ENCODE results near the gene ATG5.
"Not testable (repeated sequence)": the region's sequence is repeated elsewhere in the genome, so short reads cannot be mapped to it uniquely, and the experiment has no call there.

The ATG5 gene

DNA sequence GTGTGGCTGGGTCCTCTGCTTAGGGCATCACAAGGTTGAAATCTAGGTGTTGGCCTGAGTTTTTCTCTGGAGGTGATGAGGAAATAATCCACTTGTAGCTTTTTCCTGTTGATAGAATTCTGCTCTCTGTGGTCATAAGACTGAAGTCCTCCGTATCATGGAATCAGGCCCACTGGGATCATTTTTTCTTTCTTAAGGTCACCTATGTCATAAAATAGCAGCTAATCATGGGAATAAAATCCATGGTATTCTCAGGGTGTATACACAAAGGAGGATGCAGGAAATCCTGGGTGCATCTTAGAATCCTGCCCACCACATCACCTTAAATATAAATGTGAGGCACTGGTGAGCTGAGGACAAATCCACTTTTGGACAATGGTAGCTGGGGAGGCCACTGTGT, 166.7 kb downstream of the ATG5 start:
- no peak for DNase-seq

DNA sequence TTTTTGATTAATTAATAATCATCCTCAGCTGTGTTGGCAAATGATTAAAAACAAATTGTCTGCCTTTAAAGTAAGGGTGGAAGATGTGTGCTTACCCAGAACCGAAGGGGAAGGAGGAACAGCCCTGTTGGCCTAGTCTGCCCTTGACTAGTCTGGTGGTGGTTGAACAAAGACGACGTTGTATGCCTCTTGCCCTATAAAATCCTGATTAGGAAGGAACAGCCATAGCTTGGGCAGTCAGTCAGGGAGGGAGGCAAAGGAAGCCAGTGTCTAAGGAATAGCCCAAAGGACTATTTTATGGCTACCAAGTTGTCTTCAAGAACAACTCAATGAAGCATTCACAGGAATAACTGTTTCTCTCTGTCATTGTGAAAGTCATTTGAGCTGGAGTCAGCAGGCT, 168.7 kb downstream of the ATG5 start:
- DNase-seq, result no peak

DNA sequence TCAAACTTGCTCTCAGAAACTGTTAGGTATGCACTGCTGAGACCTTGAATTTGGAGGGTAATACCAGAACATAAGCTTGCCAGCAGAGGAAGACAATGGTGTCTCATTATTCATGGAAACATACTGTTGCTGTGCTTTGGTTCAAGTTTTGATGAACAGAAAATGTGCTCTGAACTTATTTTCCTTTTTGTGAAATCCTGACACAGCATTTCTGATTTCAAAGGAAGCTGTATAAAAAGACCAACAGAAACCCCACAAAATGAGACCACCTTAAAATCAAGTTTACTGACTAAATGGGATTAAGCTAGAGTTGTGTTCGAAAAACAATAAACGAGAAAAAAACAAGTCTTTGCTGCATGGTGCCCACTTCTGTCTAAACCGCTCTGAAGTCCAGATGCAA, 169.1 kb downstream of the ATG5 start:
- DNase-seq, result no peak

DNA sequence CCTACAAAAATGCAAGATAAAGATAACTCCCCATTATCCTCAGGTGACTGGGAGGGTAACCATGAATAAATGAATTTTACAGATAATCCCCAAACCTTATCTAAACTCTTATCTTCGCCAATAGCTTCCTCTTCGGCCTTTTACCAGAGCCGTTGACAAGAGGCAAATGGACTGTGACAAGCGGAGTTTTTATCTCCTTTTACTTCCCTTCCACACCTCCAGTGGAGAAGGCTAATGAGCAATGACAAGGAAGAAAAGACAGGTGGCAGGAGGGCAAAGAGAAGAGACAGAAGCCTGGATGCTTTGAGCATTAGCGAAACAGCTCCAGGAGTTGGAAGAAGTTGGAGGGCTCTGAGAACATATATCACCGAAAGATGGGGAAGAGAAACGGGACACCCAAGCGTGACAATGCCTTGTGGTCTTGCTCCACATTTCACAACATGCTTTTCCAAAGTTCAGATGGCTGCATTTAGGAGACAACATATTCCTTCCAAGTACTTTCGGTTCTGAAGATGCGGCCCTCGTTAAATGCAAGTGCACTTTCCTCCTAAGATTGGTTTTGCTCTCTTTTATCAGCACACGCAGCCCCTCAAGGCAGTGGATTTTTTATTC, 170.2 kb downstream of the ATG5 start:
- DNase-seq, result no peak

DNA sequence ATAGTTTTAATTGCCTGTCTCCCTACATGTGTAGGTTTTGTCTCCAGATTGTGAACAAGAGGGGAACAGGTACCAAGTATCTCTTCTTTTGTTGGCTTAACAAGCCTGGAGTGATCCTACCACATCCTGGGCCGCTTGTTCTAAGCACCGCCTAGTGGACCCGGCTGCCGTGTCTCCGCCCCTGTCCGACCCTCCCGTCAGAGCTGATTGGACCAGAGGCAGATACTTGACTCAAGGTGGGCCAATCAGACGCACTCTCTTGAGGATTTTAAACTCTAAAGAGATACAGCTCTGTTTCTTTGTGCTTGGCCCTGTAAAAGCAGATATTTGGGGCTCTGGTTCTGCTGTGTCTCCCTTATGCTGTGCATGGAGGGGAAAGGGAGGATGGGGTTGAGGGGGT, 171.2 kb downstream of the ATG5 start:
- DNase-seq, result no peak

DNA sequence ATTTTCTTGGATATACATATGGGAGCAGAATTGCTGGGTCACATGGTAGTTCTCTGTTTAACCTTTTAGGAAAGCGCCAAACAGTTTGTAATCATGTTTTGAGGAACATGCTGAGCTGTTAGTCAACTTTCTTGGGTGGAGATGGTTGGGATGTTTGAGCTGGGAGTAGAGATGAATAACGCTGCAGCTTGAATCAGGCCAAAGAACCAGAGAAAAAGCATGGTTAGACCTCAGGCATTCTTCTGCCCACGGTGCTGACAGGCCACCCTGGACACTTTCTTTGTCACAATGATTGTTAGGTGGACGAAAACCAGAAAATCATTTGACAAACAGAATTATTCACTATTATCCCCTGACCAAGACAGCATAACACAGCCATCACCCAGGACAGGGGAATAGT, 172.6 kb downstream of the ATG5 start:
- no peak for DNase-seq

DNA sequence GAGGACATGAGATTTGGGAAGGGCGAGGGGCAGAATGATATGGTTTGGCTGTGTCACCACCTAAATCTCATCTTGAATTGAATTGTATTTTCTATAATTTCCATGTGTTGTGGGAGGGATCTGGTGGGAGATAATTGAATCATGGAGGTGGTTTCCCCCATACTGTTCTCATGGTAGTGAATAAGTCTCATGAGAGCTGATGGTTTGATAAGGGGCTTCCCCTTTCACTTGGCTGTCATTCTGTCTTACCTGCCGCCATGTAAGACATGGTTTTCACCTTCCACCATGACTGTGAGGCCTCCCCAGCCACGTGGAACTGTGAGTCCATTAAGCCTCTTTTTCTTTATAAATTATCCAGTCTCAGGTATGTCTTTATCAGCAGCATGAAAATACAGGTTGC, 173.1 kb downstream of the ATG5 start:
- DNase-seq, result not testable (repeated sequence)

DNA sequence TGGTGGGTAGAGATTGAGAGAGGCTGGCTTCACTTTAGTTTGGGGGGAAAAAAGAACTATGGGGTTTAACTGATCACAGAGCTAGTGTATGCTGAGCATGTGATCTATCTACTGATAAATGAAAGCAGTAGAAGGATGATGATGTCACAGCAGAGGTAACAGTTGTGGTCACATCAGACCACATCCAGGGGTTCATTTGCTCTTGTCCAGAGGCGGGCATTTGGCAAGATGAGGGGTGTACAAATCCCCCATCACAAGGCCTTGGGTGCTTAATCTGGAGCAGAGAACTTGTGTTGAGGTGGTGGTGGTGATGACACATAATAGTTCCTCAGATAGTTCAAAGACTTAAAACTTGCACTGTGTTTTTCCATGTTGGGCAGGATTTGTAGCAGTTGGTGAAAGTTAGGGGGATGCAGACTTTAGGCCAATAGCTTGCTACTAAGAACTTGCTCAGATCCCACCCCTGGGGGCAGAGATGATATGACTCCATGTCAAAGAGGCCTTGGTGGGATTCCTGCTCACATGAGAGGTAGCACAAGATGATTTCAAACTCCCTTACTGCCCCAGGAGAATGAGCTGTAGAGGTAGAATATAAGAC, 176.0 kb downstream of the ATG5 start:
- no peak for DNase-seq

DNA sequence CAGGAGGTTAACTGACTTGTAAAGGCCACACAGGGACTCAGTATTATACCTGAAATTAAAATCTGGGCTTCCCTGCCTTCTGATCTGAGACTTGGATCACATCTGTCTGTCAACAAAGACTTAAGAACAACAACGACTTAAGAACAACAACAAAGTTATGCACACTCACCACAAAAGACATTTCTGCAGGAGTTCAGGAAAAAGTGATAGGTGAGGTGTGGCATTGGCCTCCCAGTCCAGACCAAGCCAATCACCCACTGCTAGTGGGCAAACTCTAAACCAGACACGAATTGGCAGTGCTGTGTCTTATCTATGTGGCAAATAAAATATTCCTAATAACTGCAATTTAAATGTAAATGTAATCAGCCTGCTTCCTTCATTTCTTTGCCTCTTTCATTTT, 178.1 kb downstream of the ATG5 start:
- no peak for DNase-seq

DNA sequence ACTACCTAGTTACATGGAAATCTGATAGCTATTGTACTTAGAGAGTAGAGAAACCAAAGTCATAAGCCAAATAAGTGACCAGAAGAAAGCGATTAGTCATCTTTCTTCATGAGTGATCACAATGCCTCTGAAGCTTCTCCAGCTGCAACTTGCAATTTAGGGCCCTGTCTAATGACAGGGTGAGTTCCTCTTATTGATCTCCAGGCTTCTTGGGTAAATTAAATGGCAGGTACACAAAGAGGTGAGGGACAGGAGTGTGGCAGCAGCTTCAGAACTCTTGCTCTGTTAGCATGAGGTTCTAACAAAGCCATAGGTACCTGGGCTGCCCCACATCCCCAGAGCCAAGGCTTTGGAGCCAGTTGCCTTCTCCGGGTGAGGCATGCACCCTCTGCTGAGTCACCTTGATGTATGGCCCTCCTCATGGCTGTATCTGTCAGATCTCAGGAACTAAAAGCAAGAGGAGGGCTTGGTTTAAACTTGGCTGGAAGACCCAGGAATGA, 178.7 kb downstream of the ATG5 start:
- DNase-seq, result no peak

DNA sequence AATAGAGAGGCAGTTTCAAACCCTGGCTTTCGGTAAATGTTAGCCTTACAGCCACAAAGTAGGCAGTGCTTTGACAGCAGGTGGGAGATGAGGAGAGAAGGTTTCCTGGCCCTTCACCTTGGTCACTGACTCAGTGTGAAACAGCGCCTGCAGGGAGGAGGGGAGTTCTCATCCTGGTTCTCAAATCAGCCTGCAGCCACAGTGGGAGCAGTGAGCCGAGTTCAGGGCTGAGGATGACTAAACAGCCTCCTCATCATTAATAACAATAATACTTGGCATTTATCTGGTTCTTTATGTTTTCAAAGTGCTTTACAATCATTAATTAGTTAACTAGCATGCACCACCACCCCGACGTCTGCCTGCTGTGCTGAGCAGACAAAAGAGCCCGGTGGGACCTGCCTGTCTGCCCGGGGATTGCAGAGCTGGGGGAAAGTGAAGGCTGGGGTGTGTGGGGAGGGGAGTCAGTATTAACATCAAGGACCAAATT, 179.8 kb downstream of the ATG5 start:
- no peak for DNase-seq

DNA sequence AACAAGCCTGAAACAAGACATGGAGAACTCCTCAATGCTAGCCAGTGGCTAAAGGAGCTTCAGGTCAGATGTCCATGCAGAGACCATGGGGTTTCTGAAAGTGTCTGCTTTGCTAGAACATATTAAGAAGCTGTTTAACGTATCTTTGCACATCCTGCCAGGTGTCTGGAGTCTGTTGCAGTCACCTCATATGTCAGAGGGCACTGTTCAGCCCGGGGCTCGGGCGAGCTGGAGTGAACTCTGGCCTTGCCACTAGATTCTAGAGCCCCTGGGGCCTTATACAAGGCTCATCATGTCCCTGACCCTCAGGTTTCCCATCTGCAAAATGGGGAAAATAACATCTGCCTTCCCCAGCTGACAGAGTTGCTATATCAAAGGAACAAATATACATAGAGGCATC, 180.4 kb downstream of the ATG5 start:
- DNase-seq, result no peak

DNA sequence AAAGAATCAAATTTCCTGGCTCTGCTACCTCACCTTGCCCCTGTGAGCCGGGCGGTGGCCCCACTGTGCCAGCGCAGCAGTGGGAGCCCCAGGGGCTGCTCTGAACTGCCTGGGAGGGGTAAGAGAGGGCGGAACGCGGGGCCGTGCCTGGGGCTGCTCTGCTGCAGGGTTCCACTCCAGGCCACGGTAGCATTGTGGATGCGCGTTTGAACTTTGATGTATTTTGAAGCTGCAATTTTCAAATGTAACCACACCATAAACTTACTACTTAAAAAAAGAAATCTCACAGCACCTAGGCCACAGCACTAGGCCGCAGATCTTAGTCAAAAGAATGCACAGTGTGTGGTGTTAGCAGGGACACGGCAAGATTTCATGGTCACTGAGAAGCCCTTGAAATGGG, 181.9 kb downstream of the ATG5 start:
- no peak for DNase-seq

DNA sequence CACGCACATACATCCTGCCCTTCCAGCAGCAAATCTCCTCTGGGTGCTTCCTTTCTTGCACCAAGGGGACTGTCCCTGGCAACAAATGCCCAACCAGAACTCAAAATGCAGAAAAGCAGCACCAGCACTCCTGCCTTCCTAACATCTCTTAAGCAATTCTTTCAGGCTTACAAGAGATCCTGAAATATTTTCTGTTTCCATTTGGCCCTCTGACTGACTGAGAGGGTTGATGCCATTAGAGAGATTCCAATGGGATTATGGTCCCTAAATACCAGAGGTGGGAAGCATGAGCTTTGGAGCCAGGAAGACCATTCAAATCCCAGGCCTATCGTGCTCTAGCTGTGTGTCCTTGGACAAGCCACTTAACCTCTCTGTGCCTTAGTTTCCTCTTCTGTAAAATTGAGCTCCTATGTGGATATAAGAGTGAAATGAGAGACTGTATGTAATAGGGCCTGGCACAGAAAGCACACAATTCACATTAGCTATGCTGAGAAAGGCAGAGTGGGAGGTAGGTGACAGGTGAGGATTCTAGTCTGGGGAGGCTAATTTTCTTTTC, 182.6 kb downstream of the ATG5 start:
- DNase-seq, result no peak

DNA sequence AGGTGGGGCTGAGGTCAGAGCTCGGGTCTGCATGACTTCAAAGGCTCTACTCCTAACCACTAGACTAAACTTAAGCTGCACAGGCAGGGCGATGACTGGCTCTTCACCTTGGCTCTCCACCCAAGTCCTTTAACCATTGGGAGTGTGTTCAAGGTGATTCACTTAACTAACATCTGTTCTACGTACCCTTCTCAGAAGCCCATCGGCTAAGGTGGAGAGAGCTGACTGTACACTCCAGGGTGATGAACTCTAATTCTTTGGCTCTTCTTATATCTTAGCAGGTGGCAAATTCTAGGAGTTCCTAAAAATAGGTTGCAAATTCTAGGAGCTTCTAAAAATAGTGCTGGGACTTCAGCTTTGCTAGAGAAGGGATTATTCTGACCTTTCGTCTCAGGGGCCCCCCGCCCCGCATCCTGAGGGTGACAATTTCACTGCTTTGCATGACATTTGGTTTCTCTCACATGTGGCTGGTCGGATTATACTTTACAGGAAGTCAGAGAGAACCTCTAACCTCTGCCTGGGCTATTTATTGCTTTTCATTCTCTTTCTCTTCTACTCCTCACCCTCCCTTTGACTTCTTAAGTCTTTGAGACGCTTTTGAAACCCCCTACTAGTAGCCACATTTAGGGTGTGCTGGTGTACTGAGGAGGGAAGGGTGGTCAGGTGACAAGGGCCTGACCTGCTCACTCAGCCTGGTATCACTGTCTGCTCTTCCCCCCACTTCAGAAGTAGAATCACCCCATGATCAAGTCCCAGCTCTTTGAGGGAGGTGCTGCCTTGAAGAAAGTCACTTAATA, 183.9 kb downstream of the ATG5 start:
- DNase-seq, result no peak

DNA sequence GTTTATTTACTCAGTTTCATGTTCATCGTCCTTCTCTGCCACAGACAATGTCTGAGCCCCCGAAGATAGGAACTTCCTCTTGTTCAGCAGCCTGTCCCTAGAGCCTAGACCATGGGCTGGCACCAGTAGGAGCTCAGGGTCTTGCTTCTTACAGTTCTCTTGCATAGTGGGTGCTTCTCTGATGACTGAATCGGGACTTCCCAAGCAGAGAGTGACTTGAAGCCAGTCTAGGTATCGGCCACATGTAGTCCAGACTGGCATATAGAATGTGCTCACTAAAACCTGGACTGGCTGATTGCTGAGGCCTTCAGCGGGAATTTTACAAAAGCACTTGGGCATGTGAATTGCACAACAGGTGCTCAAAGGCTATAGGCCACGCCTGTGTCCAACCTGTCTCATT, 187.4 kb downstream of the ATG5 start:
- no peak for DNase-seq

DNA sequence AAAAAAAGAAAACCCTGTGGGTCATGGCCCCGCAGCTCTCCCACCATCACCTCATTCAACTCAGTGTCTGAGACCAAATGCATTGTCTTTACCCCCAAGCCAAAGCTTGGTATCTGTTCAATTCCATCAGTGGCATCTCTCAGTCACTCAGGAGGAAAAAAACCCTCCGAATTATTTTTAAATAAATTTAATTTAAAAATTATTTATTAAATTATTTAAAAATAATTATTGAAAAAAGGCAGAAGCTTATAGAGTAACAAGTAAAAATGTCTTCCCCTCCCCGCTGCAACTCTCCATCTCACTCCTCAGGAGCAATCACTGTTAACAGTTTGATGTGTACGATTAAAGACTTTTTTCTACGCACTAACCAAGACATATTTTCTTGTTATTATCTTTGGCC, 188.7 kb downstream of the ATG5 start:
- DNase-seq, result no peak

DNA sequence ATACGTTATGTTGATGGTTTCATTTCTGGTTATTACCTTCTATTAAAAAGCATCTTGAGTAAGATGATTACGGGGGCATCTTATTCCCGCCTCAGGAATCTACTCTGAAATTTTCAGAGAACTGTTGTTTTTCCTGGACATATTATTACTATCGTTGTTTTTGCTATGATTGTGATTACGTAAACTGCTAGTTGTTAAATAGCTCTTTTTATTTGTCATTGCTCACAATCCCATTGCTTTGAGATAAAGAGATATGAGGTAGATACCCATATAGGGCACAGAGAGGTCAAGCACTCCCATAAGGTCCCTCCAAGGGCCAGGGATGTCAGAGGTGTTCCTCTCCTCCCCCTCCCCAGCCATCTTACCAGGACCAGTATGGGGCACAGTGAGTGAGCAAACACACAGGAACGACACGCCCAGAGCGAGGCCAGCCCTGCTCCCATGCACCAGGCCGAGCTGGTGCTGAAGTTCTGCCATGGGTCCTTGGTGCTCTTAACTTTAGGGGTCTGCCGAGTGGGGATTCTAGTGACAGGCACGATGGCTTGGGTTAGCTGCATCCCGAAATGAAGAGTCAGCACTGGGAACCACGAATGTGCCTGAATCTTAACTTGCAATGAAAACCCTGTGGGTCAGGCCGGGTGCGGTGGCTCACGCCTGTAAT, 189.5 kb downstream of the ATG5 start:
- DNase-seq, result no peak

DNA sequence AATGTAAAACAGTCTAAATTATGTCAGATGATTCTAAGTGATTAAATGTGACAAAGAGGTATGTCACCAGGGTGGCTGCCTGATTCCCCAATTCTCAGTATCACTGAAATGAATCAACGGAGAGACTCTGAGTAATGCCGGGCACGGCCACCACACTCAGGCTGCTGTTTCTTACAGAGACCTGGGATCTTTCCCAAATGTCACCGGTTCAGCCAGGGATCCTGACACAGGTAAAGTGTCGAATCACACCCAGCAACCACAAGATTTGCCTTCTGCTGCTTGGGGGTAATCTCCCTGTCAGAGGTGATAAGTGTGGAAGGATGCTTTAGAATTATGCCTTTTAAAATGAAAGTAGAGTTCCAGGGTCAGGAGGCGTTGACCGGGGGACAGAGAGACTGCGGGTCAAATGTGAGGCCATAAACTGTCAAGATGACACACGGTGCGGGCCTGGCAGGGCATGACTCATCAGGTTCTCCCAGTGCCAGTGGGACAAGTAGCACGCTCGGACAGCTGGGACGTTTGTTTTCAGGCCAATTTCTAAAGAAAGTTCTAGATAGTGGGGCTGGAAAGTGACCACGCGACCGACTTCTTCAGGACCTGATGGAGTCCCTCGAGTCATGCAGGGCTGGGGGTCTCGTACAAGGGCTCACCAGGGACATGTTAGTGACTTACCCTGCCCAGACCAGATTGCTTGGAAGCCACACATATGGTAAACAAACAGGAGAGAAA, 190.5 kb downstream of the ATG5 start:
- no peak for DNase-seq

All from anterior cingulate cortex (tissue), 58 donors.